GM12878 (cell line): Measurements from ENCODE around the gene IFITM5. TPM values are rescaled to one million over a fixed set of nuclear protein-coding genes. Genes with fewer than 3 reads are reported as not detected.

Source experiments
- ATAC-seq: fragments of 200-7000 bp; cut with Tn5 transposase; 3 replicates; pipeline ENCODE4 v1.9.1; 2020; ENCODE audit warnings: mild to moderate bottlenecking, moderate library complexity
- BruUV-seq: library from RNA; stranded (reverse); fragments of 400-500 nt; replicated peaks from 2 replicates; lab custom pipeline; 2021; lab: Mats Ljungman, UMichigan
- CTCF ChIA-PET: fragments of 300-600 bp; sonication (Branson Sonifier 250); formaldehyde crosslinking; extraction: SDS; loops from one replicate; lab custom pipeline; 2021; ENCODE audit warnings: inconsistent platforms; lab: Yijun Ruan, JAX
- POLR2A ChIA-PET: fragments of 350-600 bp; formaldehyde crosslinking; extraction: SDS; loops from one replicate; lab custom pipeline; 2021; ENCODE audit warnings: inconsistent platforms; lab: Charles Lee
- RAD21 ChIA-PET: fragments of 300-600 bp; sonication (Branson Sonifier 250); formaldehyde crosslinking; loops from one replicate; lab custom pipeline; 2023; ENCODE audit warnings: antibody characterized with exemption; ENCODE audit not compliant: unreplicated experiment; lab: Charles Lee
- SMC1A ChIA-PET: fragments of 300-600 bp; sonication (Branson Sonifier 250); formaldehyde crosslinking; loops from one replicate; lab custom pipeline; 2023; ENCODE audit not compliant: unreplicated experiment, uncharacterized antibody; lab: Charles Lee
- DNase-seq: peaks from one replicate; pipeline ENCODE4 v3.0.0-alpha.2; 2011; ENCODE audit warnings: low read depth, low spot score
- FAIRE-seq: peaks from 3 replicates; lab custom pipeline; 2011; peaks lifted over from hg19 to GRCh38; lab: Jason Lieb, UNC
- H2AFZ ChIP-seq: 2 replicates; pipeline ENCODE4 v1.6.0; 2011; ENCODE audit warnings: low read depth, low read length, control low read depth; ENCODE audit not compliant: control insufficient read depth
- H3K27ac ChIP-seq: 2 replicates; pipeline ENCODE4 v1.5.1; 2011; ENCODE audit warnings: control low read depth; ENCODE audit not compliant: control insufficient read depth, insufficient read depth
- H3K27me3 ChIP-seq, 2 experiments: replicated peaks in 1 of 2; 2 replicates each; pipeline versions ENCODE4 v1.6.0 to v1.6.1; 2011; ENCODE audit warnings: low read length in 1 of 2; ENCODE audit not compliant: control insufficient read depth in 2 of 2, insufficient read depth in 2 of 2
- H3K36me3 ChIP-seq, 2 experiments: 2 replicates each; pipeline ENCODE4 v1.5.1; 2011; ENCODE audit warnings: low read length in 1 of 2; ENCODE audit not compliant: control insufficient read depth in 2 of 2, insufficient read depth in 2 of 2
- H3K4me1 ChIP-seq: 2 replicates; pipeline ENCODE4 v1.6.1; 2011; ENCODE audit warnings: mild to moderate bottlenecking, low read length, moderate library complexity, mixed read lengths; ENCODE audit not compliant: control insufficient read depth, insufficient read depth
- H3K4me2 ChIP-seq: 2 replicates; pipeline ENCODE4 v1.6.0; 2011; ENCODE audit warnings: control low read depth; ENCODE audit not compliant: control insufficient read depth, insufficient read depth
- H3K4me3 ChIP-seq: fragments of 200-600 bp; sonication (generic); 2 replicates; pipeline ENCODE4 v1.5.1; 2016
- H3K79me2 ChIP-seq: 2 replicates; pipeline ENCODE4 v1.6.0; 2011; ENCODE audit warnings: low read length; ENCODE audit not compliant: control insufficient read depth, insufficient read depth
- H3K9ac ChIP-seq: 2 replicates; pipeline ENCODE4 v1.8.0; 2011; ENCODE audit warnings: low read length, control low read depth, mixed read lengths; ENCODE audit not compliant: control insufficient read depth, insufficient read depth
- H3K9me3 ChIP-seq: replicated peaks from 3 replicates; pipeline ENCODE4 v1.5.1; 2011; ENCODE audit warnings: mild to moderate bottlenecking, low read length; ENCODE audit not compliant: control insufficient read depth, insufficient read depth
- H4K20me1 ChIP-seq: 2 replicates; pipeline ENCODE4 v1.6.0; 2011; ENCODE audit not compliant: control insufficient read depth, insufficient read depth
- BHLHE40 ChIP-seq, 2 experiments: fragments of 450-650 bp in 1 of 2; IDR thresholded peaks; 2 replicates each; pipeline ENCODE4 v1.6.1; 2011 to 2017; ENCODE audit warnings: low read depth in 2 of 2, borderline replicate concordance in 1 of 2, improper control_type of control experiment in 1 of 2, low read length in 1 of 2, mild to moderate bottlenecking in 1 of 2
- CHD2 ChIP-seq: IDR thresholded peaks from 2 replicates; pipeline ENCODE4 v1.6.1; 2011; ENCODE audit warnings: low read depth, low read length, improper control_type of control experiment, borderline replicate concordance
- FOS ChIP-seq: IDR thresholded peaks from 3 replicates; pipeline ENCODE4 v1.6.1; 2011; ENCODE audit warnings: borderline replicate concordance; ENCODE audit not compliant: insufficient read length; ENCODE audit errors: extremely low read depth
- WGBS: methylation state at CpG from one replicate; pipeline ENCODE4 v1.1.6; 2016; ENCODE audit warnings: low lambda C conversion rate; ENCODE audit not compliant: insufficient replicate concordance, insufficient coverage; ENCODE audit errors: missing lambda C conversion rate; 5-methylcytosine and 5-hydroxymethylcytosine counted together
- in situ Hi-C: fragments of 300-500 bp; cut with MboI; formaldehyde crosslinking; loops from 9 replicates; pipeline ENCODE4 v1.14.3; 2018; ENCODE audit warnings: mixed read lengths
- intact Hi-C: fragments of 100-400 bp; cut with micrococcal nuclease; formaldehyde crosslinking; loops from one replicate; pipeline ENCODE4 v1.14.2; 2022; ENCODE audit not compliant: unreplicated experiment
- polyA plus RNA-seq, 11 experiments: library from polyadenylated mRNA; depleted of rRNA in 4 of 11; unstranded in 6 of 11; stranded (reverse) in 5 of 11; fragments of >200 nt; fragmentation: Nextera tagmentation in 4 of 11; fragmentation: Illumina TruSeq in 1 of 11; extraction: Ambion mirVana in 4 of 11; extraction: Trizol in 1 of 11; gene quantifications; 1 replicate in 1 of 11; 2 replicates in 10 of 11; pipeline versions ENCODE4 v1.2.1 to v1.2.3, GENCODE V29; 2011 to 2016; ENCODE audit warnings: inconsistent platforms in 2 of 11, missing spikeins in 2 of 11, low read depth in 1 of 11
- total RNA-seq, 4 experiments: library from RNA; depleted of rRNA in 3 of 4; stranded (reverse); fragments of >200 nt in 3 of 4; fragmentation: Illumina TruSeq in 1 of 4; extraction: Trizol in 1 of 4; gene quantifications; 2 replicates each; pipeline versions ENCODE4 v1.2.1 to v1.2.3, GENCODE V29; 2013 to 2021

IFITM5 gene
- total and polyA plus RNA-seq, 10 of the 15 experiments (the other 5 are each of a cell fraction or from before 2014, with no cell fraction given), result not detected

- H2AFZ ChIP-seq, result no peak overlapping the region
- DNase-seq, result no peak
- no peak overlapping the region for H3K9ac ChIP-seq
- BruUV-seq, result no TSS peak
- H3K79me2 ChIP-seq, result no peaks in the 10 kb centered on the region
- in situ Hi-C loops, result no loop called here
- SMC1A ChIA-PET, result interaction anchor here (0.8 kb wide), 1 partner anchor 45 kb away, joined by 3 read pairs; no protein-coding TSS in a partner anchor
- 58% methylated on average over 10 of the region's 13 CpGs for WGBS
- RAD21 ChIA-PET, result interaction anchor here (0.6 kb wide), 1 partner anchor 32 kb away, joined by 3 read pairs; no protein-coding TSS in a partner anchor
- no peaks in the 10 kb centered on the region for H4K20me1 ChIP-seq
- H3K36me3 ChIP-seq, result no peaks in the 10 kb centered on the region
- H3K4me3 ChIP-seq, result no peak overlapping the region
- intact Hi-C loops, result no loop called here
- CTCF ChIA-PET, result no interaction called here
- ATAC-seq, result no peak
- no peak for FAIRE-seq
- no peaks in the 10 kb centered on the region; the same call in 1 of the 2 replicates for H3K4me1 ChIP-seq
- no peak for TF ChIP-seq CHD2
- TF ChIP-seq BHLHE40 (IDR thresholded peaks at IDR 0.05; ENCODE audit: borderline replicate concordance in 1 of 2, low read depth in 2 of 2, low read length in 1 of 2), result 0 out of 4 replicates have a peak, but pooled peaks of 1 of the 2 experiments have one; percentile 28
- H3K4me2 ChIP-seq, result no peak overlapping the region
- no peak overlapping the region for H3K27ac ChIP-seq
- POLR2A ChIA-PET, result interaction anchor here (0.6 to 1.1 kb wide), 4 partner anchors 13 to 140 kb away, joined by 3 to 6 read pairs (median 4); no protein-coding TSS in a partner anchor
- no peaks in the 10 kb centered on the region for H3K9me3 ChIP-seq
- H3K27me3 ChIP-seq, result peaks cover 15 to 21% of the 10 kb centered on the region in 2 experiments
These were observed 16.5 kb downstream of the IFITM5 start for GRCh38 chr11:282630-283360.

GRCh38 chr11:282171-282570, 17.2 kb downstream of the IFITM5 start:
- H3K9ac ChIP-seq, result no peak overlapping the region
- SMC1A ChIA-PET, result interaction anchor here (0.8 kb wide), 1 partner anchor 45 kb away, joined by 3 read pairs; no protein-coding TSS in a partner anchor
- 31% methylated on average over 4 of the region's 4 CpGs for WGBS
- in situ Hi-C loops (no loop called here), intact Hi-C loops (no loop called here)
- no peak overlapping the region for H2AFZ ChIP-seq
- BruUV-seq, result no TSS peak
- no peaks in the 10 kb centered on the region for H3K36me3 ChIP-seq
- H3K4me1 ChIP-seq, result no peaks in the 10 kb centered on the region; the same call in 1 of the 2 replicates
- FAIRE-seq (no peak), DNase-seq (no peak), ATAC-seq (no peak)
- H3K27ac ChIP-seq, result no peak overlapping the region
- H3K9me3 ChIP-seq, result no peaks in the 10 kb centered on the region
- no peaks in the 10 kb centered on the region for H3K79me2 ChIP-seq
- H3K27me3 ChIP-seq, result peaks cover 15 to 20% of the 10 kb centered on the region in 2 experiments
- POLR2A ChIA-PET, result interaction anchor here (0.9 kb wide), 2 partner anchors 25 to 141 kb away, joined by 3 to 6 read pairs; no protein-coding TSS in a partner anchor
- no peak for TF ChIP-seq FOS
- CTCF ChIA-PET, result no interaction called here
- H3K4me3 ChIP-seq, result no peak overlapping the region
- H3K4me2 ChIP-seq, result no peak overlapping the region
- RAD21 ChIA-PET, result no interaction called here
- no peaks in the 10 kb centered on the region for H4K20me1 ChIP-seq
